GM18511 (cell line): Measurements from ENCODE around the gene UNC5A.

Source experiments
- ATAC-seq: cut with Tn5 transposase; IDR thresholded peaks from one replicate; pipeline ENCODE4 v1.9.1; 2021; ENCODE audit warnings: mild to moderate bottlenecking, moderate library complexity; ENCODE audit not compliant: unreplicated experiment

Gene UNC5A

DNA sequence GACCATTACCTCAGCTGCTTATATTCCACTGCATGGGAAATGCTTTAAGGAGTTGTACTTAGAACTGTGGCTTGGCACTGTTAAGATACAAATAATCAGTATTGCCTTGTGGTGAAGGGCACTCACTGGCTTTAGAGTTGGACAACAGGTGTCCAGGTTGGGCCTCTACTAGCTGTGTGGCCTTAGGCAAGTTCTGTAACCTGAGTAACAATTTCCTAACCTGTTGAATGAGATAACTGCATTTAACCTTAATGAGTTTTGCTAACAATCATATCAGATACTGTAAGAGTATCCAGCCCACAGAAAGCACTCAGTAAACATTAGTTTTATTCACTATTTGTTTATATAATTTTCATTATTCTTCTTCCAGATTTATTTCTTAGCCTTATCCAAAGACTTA, 106.0 kb downstream of the UNC5A start:
- ATAC-seq, result no peak

DNA sequence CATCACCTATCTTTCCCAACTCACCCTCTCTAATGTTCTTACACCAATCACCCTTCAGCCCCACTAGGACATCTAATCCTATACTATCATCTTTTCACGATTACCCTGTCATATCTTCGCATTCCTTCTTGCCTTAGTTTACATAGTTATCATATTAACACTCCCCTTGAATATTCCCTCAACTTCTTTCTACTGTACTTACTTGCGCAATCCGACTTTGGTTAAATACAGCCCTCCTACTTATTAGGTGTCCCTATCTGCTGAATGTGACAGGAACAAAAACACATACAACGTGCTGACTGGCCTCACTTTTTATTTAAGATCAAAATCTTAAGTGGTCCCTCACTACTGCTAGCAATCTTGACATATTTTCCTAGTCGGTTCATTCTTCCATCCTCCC, 108.3 kb downstream of the UNC5A start:
- ATAC-seq, result no peak

DNA sequence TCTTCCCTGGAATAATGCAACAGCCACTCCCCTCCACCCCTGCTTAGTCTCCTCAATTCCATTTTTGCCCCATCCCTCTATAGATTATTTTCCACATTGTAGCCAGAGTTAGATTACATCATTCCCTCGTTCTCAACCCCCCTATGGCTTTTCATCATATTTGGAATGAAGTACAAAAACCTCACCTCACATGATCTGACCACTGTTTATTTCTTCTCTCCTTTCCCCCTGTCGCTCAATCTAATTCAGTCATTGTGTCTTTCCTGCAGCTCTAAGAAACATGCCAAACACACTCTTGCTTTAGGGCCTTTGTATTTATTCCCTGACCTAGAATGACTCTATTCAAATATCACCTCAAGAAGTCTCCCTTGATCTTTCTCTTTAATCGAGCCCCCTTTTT, 111.4 kb downstream of the UNC5A start:
- ATAC-seq, result no peak

DNA sequence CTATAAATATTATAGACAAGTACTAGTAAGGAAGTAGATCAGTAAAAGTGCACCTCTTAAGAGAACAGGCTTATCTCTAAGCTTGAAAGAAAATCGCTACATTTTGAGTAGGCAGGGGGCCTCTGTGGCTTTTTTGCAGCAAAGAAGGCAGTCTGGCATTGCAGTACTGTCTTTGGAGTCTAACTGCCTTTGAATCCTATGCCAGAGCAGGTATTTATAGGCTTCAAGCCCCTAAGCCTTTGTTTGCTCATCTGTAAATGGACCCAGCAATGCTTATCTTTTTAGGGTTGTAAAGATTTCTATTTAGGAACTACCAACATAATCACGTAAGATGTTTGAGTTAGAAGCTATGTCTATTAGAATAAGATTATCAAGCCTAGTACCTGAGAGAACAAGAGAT, 112.5 kb downstream of the UNC5A start:
- no peak for ATAC-seq

GRCh38 chr5:176927562-176927961, 117.2 kb downstream of the UNC5A start:
- no peak for ATAC-seq

DNA sequence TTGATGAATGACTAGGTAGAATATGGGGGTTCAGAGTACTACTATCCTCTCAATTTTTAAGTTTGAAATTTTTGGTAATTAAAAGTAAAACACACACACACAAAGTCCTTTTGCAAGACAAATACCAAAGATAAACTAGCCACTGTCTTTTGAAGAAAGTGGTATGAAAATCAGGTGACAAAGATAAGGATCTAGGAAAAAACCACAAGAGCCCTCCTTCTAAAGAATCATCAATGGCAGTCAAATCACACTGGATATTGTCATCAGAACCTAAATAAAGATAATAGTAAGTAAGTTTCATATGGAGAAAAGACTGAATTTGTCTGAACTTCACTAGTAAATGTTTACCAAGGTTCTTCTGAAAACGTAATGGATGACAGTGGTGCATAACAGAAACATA, 119.3 kb downstream of the UNC5A start:
- ATAC-seq, result no peak
